Dedifferentiated amniotic fluid mesenchymal stem cell (primary cell): ENCODE results near the gene DOCK9.

Source experiments
- DNase-seq: peaks from one replicate; pipeline ENCODE4 v3.0.0-alpha.2; 2016; ENCODE audit errors: extremely low spot score

DOCK9 gene

DNA sequence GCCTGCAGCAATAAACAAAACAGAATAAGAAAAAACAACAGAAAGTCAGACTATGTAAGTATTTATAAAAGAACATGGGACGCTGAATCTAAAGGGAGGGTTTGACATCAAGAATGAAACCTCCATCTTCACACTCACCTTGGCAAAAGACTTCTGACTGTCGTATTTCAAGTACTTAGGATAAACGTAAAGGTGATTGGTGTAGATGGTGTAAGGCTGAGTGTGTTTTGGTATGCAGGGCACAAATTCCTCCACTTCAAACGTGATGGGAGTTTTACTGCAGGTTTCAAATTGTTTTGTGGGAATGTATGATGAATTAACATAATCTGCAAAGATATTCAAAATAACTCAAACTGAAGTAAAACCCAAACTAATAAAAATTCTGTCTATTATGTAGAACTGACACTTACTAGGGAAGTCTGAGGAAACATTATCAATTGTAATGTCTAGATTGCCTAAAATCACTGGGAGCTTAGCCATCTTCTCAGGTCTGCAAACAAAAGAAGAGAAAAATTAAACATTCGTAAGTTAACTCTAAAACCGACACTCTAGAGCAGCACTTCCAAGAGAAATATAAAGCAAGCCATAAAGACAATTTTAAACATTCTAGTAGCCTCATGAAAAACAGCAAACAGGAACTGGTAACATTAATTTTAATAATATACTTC is 89.5 kb downstream of the DOCK9 start:
- DNase-seq = no peak

DNA sequence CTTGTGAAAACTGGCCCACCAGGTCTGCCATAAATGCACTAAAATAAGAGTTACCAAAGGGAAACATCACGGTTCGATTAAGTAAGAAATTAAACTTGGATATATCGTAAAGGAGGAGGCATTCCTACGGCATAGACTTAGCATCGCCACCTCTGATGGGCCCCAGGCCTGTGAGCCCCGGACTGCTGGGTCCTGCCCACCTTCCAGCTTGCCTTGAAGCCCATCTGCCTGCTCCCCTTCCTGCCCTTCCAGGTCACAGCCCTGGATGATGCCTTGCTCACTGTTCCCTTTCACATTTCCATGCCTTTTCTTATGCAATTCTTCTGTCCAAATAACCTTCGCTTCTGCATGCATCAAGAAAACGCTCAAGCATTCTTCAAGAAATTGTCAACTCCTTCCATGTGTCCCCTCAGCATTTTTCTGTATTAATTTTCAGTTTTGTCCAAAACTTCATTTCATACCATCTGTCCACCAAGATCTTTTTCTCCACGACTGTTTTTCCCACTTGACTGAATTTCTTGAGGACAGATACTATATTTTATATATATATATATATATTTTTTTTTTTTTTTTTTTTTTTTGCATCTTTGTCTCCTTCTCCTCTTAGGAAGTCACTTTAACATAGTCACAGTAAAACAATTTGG is 91.2 kb downstream of the DOCK9 start:
- no peak for DNase-seq

- DNase-seq = no peak
Observed at GRCh38 chr13:98885600-98885999, 92.3 kb downstream of the DOCK9 start.

- DNase-seq = no peak
Observed at GRCh38 chr13:98883998-98884397, 93.9 kb downstream of the DOCK9 start.

GRCh38 chr13:98881390-98881789 is 96.5 kb downstream of the DOCK9 start:
- no peak for DNase-seq

GRCh38 chr13:98880677-98881076 is 97.2 kb downstream of the DOCK9 start:
- DNase-seq = no peak

- no peak for DNase-seq
Observed at GRCh38 chr13:98879957-98880356, 97.9 kb downstream of the DOCK9 start.

DNA sequence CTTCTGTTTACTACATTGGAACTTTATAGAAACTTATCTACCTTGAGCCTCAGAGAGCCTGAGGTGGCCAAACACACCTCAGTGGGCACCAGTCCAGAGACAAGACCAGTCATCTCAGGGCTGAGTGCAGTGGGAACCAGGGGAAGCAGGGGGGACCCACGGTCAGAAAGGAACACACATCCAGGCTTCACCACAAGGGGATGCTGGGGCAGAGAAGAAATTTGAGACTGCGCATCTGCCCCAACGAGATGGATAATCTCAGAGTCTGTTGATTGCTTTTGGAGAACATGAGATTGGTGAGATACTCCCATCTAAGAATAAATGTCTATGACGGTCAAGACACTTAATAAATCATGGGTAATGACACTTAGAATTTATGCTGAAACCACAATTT is 98.7 kb downstream of the DOCK9 start:
- no peak for DNase-seq

DNA sequence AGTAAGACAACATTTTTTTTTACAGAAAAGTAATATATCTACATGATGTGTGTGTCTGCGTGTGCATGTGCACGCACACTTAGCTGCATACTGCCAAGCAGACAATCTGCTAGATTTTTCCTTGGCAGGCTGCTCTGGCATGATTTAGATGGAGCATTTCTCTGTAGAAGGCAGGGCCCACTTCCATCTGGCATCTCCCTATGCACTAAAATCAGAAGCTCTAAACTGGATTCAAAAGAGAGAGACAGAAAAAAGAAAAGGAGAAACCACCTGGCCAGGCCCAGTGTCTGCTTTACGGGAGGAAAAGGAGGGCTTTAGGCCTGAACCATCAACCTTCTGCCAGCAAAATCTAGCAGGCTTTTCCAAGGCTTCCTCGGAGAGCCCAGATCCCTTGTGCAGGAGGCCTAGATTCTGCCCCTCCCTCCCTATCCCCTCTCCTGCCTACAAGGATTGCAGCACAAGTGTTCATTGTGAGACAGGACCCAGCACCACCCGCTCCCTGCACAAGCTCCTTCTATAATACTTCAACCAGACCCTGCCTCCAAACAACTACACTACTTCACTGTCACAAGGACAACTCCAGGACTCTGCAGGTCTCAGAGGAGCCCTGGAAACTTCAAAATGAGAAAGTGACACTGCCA is 99.3 kb downstream of the DOCK9 start:
- DNase-seq = no peak

- no peak for DNase-seq
Observed at GRCh38 chr13:98877936-98878335, 99.9 kb downstream of the DOCK9 start.

DNA sequence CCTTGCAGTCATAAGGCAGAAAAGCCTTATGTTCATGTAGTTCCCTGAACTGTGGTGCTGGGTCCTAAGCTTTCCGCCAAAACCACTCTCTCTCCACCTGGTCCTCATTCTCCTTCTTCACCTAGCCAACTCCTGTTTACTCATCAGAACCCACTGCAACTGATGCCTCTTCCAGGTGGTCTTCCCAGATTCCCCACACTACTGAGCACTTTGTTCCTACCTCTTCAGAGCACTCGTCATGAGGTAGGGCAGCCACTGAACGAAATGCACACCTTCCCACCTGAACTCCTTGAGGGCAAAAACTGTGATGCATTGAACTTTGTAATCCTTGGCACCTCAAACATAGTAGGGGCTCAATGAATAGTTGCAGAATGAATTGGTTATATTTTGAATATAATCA is 100.4 kb downstream of the DOCK9 start:
- DNase-seq = no peak

GRCh38 chr13:98875146-98875729 is 102.6 kb downstream of the DOCK9 start:
- DNase-seq = no peak

DNA sequence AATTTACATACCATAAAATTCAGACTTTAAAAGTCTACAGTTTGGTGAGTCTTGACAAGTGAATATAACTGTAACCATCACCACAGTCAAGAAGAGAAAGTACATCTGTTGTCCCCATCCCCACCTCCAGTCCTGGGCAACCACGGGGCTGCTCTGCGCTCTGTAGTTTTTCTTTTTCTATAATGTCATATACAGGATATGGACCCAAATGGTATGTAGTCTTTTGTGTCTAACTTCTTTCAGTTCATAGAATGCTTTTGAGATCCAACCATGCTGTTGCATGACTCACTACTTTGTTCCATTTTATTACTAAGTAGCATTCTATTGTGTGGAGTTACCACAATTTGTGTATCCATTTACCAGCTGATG is 103.9 kb downstream of the DOCK9 start:
- DNase-seq = no peak

- no peak for DNase-seq
Observed at GRCh38 chr13:98873377-98874028, 104.4 kb downstream of the DOCK9 start.

GRCh38 chr13:98871727-98872126 is 106.1 kb downstream of the DOCK9 start:
- DNase-seq = no peak

DNA sequence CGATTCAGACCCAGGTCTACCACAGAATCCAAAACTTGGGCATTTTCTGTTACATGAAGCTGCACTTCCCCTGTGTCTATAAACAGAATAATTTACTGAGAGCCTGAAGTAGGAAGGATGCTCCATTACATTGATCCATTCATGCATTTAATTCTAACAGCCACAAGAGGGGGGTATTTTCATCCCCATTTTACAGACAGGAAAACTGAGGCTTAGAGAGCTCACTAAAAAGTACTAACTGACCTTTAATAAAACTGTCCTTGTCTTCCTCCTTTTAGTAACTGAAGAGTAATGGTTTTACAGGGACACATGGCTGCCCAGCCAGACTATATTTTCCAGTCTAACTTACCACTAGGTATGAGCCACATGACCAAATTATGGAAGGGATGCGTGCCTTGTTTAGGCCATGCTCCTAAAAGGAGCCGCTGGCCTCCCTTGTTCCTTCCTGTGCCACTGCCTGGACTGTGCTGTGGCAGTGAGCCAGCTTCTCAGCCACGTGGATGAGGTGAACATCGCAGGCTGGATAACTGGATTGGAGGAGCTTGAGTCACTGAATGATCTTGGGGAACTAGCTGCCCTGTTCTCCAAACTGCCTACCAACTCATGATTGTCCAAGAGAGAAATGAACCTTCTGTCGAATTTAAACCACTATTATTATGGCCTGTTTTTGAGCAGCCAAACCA is 108.3 kb downstream of the DOCK9 start:
- DNase-seq = no peak

GRCh38 chr13:98868932-98869331 is 108.9 kb downstream of the DOCK9 start:
- DNase-seq = no peak

- no peak for DNase-seq
Observed at GRCh38 chr13:98866882-98867281, 111.0 kb downstream of the DOCK9 start.

DNA sequence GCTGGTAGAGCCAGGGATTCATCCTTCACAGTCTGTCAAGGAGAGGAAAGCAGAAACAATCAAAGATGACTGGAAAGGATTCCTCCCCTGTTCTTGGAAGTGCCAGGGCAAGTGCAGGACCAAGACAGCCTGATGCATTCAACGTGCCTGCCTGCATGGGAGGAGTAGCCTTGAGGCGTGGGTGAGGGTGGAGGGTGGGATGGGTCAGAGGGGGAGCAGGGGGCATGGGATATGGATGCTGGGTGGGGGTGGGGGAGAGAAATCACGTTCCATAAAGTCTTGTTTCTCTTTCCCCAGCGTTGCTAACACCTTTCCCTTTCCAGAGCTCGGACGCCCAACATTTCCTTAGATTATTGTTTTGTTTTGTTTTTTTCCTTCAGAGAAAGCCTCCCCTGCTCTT is 117.4 kb downstream of the DOCK9 start:
- DNase-seq = no peak

DNA sequence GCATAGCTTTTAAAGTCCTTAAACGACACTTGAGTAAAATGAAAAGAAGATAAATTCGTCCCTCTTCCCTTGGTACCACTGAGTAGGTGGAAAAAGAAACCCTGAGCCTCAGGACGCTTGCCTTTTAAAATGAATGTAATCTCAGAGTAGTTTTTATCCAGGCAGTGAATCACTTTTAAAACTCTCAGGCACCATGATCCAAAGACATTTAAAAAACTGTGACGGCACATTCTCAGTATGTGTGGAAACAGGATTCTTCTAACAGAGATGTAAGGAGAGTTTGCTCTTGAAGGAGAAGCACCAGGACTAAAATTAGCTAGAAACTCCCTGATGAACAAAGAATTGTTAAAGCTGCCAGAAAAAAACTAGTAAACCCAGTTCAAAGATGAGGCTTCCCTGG is 119.7 kb downstream of the DOCK9 start:
- DNase-seq = no peak

DNA sequence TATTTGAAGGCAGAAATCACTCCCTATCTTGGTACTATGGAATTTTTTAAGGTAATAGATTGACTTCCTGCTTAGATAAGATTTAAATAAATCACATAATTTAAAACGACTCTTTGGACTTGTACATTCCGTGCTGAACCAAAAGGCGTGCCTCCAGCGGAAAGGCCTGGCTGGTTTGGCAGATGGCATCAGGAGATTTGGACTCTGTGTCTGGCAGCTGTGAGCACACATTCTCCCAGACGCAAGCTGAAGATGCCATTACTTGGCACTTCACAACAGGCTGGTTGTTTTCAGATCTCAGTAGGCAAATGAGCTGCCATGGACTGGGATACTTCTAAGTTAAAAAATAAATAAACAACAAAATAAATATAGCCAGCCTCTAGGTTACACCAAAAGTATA is 120.9 kb downstream of the DOCK9 start:
- DNase-seq = no peak

DNA sequence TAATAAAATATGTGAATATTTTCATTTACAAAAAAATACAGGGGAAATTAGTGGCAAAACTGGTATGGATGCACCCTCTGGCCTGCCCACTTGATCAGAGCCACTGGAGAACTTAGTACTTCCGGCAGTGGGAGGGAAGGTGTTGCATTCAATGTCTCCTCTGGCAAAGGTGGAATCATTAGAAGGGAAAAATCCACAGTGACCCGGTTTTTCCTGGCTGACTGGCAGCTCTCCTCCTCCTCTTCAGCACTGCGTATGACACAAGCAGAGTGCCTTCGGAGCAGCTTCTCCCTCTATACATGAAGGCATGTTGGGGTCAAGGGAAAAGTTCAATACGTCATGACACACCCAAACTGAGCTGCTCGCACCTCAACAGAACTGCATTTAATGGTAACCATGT is 123.4 kb downstream of the DOCK9 start:
- DNase-seq = no peak
